GM18861 (cell line): Measurements from ENCODE around the gene RASSF9.

Source experiments
- ATAC-seq: cut with Tn5 transposase; IDR thresholded peaks from one replicate; pipeline ENCODE4 v1.9.1; 2021; ENCODE audit not compliant: unreplicated experiment

Gene RASSF9

GRCh38 chr12:85821759-85822158, 14.4 kb downstream of the RASSF9 start:
- no peak for ATAC-seq

- no peak for ATAC-seq
Measured at GRCh38 chr12:85821206-85821605, 15.0 kb downstream of the RASSF9 start.

GRCh38 chr12:85820101-85820500, 16.1 kb downstream of the RASSF9 start:
- ATAC-seq, result no peak

- ATAC-seq, result no peak
Measured at GRCh38 chr12:85814741-85815140, 21.5 kb downstream of the RASSF9 start.

- ATAC-seq, result no peak
Measured at GRCh38 chr12:85814071-85814470, 22.1 kb downstream of the RASSF9 start.

- no peak for ATAC-seq
Measured at GRCh38 chr12:85809500-85809899, 26.7 kb downstream of the RASSF9 start.

GRCh38 chr12:85807730-85808129, 28.5 kb downstream of the RASSF9 start:
- no peak for ATAC-seq

- ATAC-seq, result no peak
Measured at GRCh38 chr12:85805654-85806053, 30.6 kb downstream of the RASSF9 start.

- ATAC-seq, result no peak
Measured at GRCh38 chr12:85804663-85805062, 31.5 kb downstream of the RASSF9 start.

- no peak for ATAC-seq
Measured at GRCh38 chr12:85803923-85804322, 32.3 kb downstream of the RASSF9 start.

GRCh38 chr12:85803231-85803630, 33.0 kb downstream of the RASSF9 start:
- ATAC-seq, result no peak

GRCh38 chr12:85798122-85798521, 38.1 kb downstream of the RASSF9 start:
- no peak for ATAC-seq

- ATAC-seq, result no peak
Measured at GRCh38 chr12:85796001-85796400, 40.2 kb downstream of the RASSF9 start.

- no peak for ATAC-seq
Measured at GRCh38 chr12:85794531-85794930, 41.7 kb downstream of the RASSF9 start.

GRCh38 chr12:85784096-85784720, 52.0 kb downstream of the RASSF9 start:
- ATAC-seq, result no peak

GRCh38 chr12:85782711-85783110, 53.5 kb downstream of the RASSF9 start:
- ATAC-seq, result no peak

GRCh38 chr12:85781766-85782165, 54.4 kb downstream of the RASSF9 start:
- ATAC-seq, result no peak

GRCh38 chr12:85779768-85780167, 56.4 kb downstream of the RASSF9 start:
- ATAC-seq, result no peak

- no peak for ATAC-seq
Measured at GRCh38 chr12:85775091-85775490, 61.1 kb downstream of the RASSF9 start.

- no peak for ATAC-seq
Measured at GRCh38 chr12:85765453-85765869, 70.7 kb downstream of the RASSF9 start.

GRCh38 chr12:85759623-85760022, 76.6 kb downstream of the RASSF9 start:
- no peak for ATAC-seq

- ATAC-seq, result no peak
Measured at GRCh38 chr12:85759091-85759490, 77.1 kb downstream of the RASSF9 start.

- ATAC-seq, result no peak
Measured at GRCh38 chr12:85755760-85756159, 80.4 kb downstream of the RASSF9 start.
